CD4-positive, alpha-beta T cell treated with Interleukin-2 at 100 ng/mL for 4 hours (primary cell): ENCODE results near the gene UBE2V1.

Experiments used
- DNase-seq: peaks from one replicate; pipeline ENCODE4 v3.0.0-alpha.2; 2020; ENCODE audit warnings: low spot score

The UBE2V1 gene

GRCh38 chr20:50043573-50044352 lies 69.2 kb downstream of the UBE2V1 start:
- no peak for DNase-seq

GRCh38 chr20:50042370-50043313 lies 70.3 kb downstream of the UBE2V1 start:
- no peak for DNase-seq

- DNase-seq = no peak
Observed at GRCh38 chr20:50041246-50041873, 71.6 kb downstream of the UBE2V1 start.

GRCh38 chr20:50040432-50041245 lies 72.3 kb downstream of the UBE2V1 start:
- no peak for DNase-seq

- no peak for DNase-seq
Observed at GRCh38 chr20:50039706-50040431, 73.1 kb downstream of the UBE2V1 start.

- no peak for DNase-seq
Observed at GRCh38 chr20:50038574-50038991, 74.4 kb downstream of the UBE2V1 start.

- no peak for DNase-seq
Observed at GRCh38 chr20:50038169-50038568, 74.8 kb downstream of the UBE2V1 start.

- no peak for DNase-seq
Observed at GRCh38 chr20:50037575-50037974, 75.4 kb downstream of the UBE2V1 start.

GRCh38 chr20:50037123-50037522 lies 75.8 kb downstream of the UBE2V1 start:
- DNase-seq = no peak

- no peak for DNase-seq
Observed at GRCh38 chr20:50036703-50037102, 76.2 kb downstream of the UBE2V1 start.

- DNase-seq = no peak
Observed at GRCh38 chr20:50034567-50035180, 78.3 kb downstream of the UBE2V1 start.

GRCh38 chr20:50032955-50033666 lies 79.8 kb downstream of the UBE2V1 start:
- no peak for DNase-seq
